Immature natural killer cell (primary cell): ENCODE results near the gene MED9. TPM values are rescaled to one million over a fixed set of nuclear protein-coding genes. Genes with fewer than 3 reads are reported as not detected.
"Not testable (repeated sequence)": the region's sequence is repeated elsewhere in the genome, so short reads cannot be mapped to it uniquely, and the experiment has no call there.

Experiments
- DNase-seq, 3 donors: peaks; one replicate each; pipeline ENCODE4 v3.0.0; 2022; ENCODE audit warnings: mixed read lengths in 1 of 3
- H3K27ac Mint-ChIP-seq, 6 donors: one replicate each; pipeline ENCODE4 v1.8.0; 2020; ENCODE audit warnings: mixed read lengths in 6 of 6, mild to moderate bottlenecking in 5 of 6, inconsistent platforms in 4 of 6, moderate library complexity in 3 of 6
- H3K27me3 Mint-ChIP-seq, 3 donors: one replicate each; pipeline ENCODE4 v1.8.0; 2020 to 2021; ENCODE audit warnings: low read depth in 3 of 3, mild to moderate bottlenecking in 3 of 3, mixed read lengths in 3 of 3, moderate library complexity in 3 of 3, inconsistent platforms in 1 of 3
- H3K36me3 Mint-ChIP-seq, 3 donors: one replicate each; pipeline ENCODE4 v1.8.0; 2020; ENCODE audit warnings: mixed read lengths in 3 of 3, inconsistent platforms in 2 of 3, mild to moderate bottlenecking in 2 of 3
- H3K4me1 Mint-ChIP-seq, 2 donors: one replicate each; pipeline ENCODE4 v1.8.0; 2020; ENCODE audit warnings: inconsistent platforms in 2 of 2, mild to moderate bottlenecking in 2 of 2, mixed read lengths in 2 of 2, moderate library complexity in 1 of 2
- H3K4me3 Mint-ChIP-seq, 5 donors: one replicate each; pipeline ENCODE4 v1.8.0; 2020; ENCODE audit warnings: mild to moderate bottlenecking in 5 of 5, mixed read lengths in 5 of 5, inconsistent platforms in 3 of 5, moderate library complexity in 3 of 5
- H3K9me3 Mint-ChIP-seq, 6 donors: one replicate each; pipeline ENCODE4 v1.8.0; 2020; ENCODE audit warnings: mild to moderate bottlenecking in 6 of 6, mixed read lengths in 6 of 6, inconsistent platforms in 4 of 6, moderate library complexity in 3 of 6
- polyA plus RNA-seq, 3 donors: library from polyadenylated mRNA; unstranded; fragments of 300-500 nt; fragmentation: Illumina TruSeq; gene quantifications; one replicate each; pipeline ENCODE4 v1.2.3, GENCODE V29; 2021

Gene MED9
- polyA plus RNA-seq, 3 donors from 2014 or later, result 10.9 to 21.5 (median 14.0) TPM

- Mint-ChIP-seq H3K27ac (peak overlapping the region in 1 of 6 donors; percentile 85), H3K36me3 (peaks cover 7 to 11% (median 9%) of the 10 kb centered on the region in 3 donors), H3K4me1 (peaks cover 20 to 47% of the 10 kb centered on the region in 2 donors)
- not testable (repeated sequence) for H3K9me3 Mint-ChIP-seq, H3K27me3 Mint-ChIP-seq, H3K4me3 Mint-ChIP-seq, DNase-seq
Measured at GRCh38 chr17:17486416-17486815, 9.6 kb downstream of the MED9 start.

- H3K4me3 Mint-ChIP-seq, result peak overlapping the region in 1 of 5 donors; percentile 95
- no peaks in the 10 kb centered on the region for H3K9me3 Mint-ChIP-seq
- no peak for DNase-seq
- H3K27me3 Mint-ChIP-seq, result peaks cover 0 to 2% (median 1%) of the 10 kb centered on the region in 3 donors
- peaks cover 11 to 19% (median 17%) of the 10 kb centered on the region in 3 donors for H3K36me3 Mint-ChIP-seq
- peak overlapping the region in 2 of 6 donors; percentile 48 to 50 for H3K27ac Mint-ChIP-seq
- H3K4me1 Mint-ChIP-seq, result peaks cover 13 to 32% of the 10 kb centered on the region in 2 donors
Measured at GRCh38 chr17:17487998-17488397, 11.2 kb downstream of the MED9 start.

GRCh38 chr17:17491031-17491471, 14.3 kb downstream of the MED9 start:
- Mint-ChIP-seq H3K4me3 (no peak overlapping the region), H3K27ac (no peak overlapping the region)

GRCh38 chr17:17491546-17491988, 14.8 kb downstream of the MED9 start:
- peaks cover 3 to 5% (median 4%) of the 10 kb centered on the region in 3 donors for H3K27me3 Mint-ChIP-seq
- H3K9me3 Mint-ChIP-seq, result no peaks in the 10 kb centered on the region
- H3K4me3 Mint-ChIP-seq, result no peak overlapping the region
- peaks cover 18 to 31% of the 10 kb centered on the region in 2 donors for H3K4me1 Mint-ChIP-seq
- H3K27ac Mint-ChIP-seq, result no peak overlapping the region
- no peak for DNase-seq
- peaks cover 10 to 16% (median 11%) of the 10 kb centered on the region in 3 donors for H3K36me3 Mint-ChIP-seq

More at GRCh38 chr17:17491031-17491471, 14.3 kb downstream of the MED9 start:
- Mint-ChIP-seq H3K36me3 (peaks cover 10 to 16% (median 11%) of the 10 kb centered on the region in 3 donors), H3K4me1 (peaks cover 18 to 31% of the 10 kb centered on the region in 2 donors), H3K9me3 (no peaks in the 10 kb centered on the region), H3K27me3 (peaks cover 3 to 5% (median 4%) of the 10 kb centered on the region in 3 donors)
- no peak for DNase-seq

GRCh38 chr17:17492085-17492484, 15.3 kb downstream of the MED9 start:
- peaks cover 10 to 16% (median 11%) of the 10 kb centered on the region in 3 donors for H3K36me3 Mint-ChIP-seq
- H3K27ac Mint-ChIP-seq, result no peak overlapping the region
- H3K27me3 Mint-ChIP-seq, result peaks cover 3 to 5% (median 4%) of the 10 kb centered on the region in 3 donors
- H3K9me3 Mint-ChIP-seq, result no peaks in the 10 kb centered on the region
- no peak for DNase-seq
- H3K4me3 Mint-ChIP-seq, result peak overlapping the region in 1 of 5 donors; percentile 2
- H3K4me1 Mint-ChIP-seq, result peaks cover 16 to 26% of the 10 kb centered on the region in 2 donors

GRCh38 chr17:17492571-17492970, 15.8 kb downstream of the MED9 start:
- Mint-ChIP-seq H3K27ac (no peak overlapping the region), H3K27me3 (peaks cover 3 to 5% (median 4%) of the 10 kb centered on the region in 3 donors), H3K36me3 (peaks cover 10 to 16% (median 11%) of the 10 kb centered on the region in 3 donors), H3K4me1 (peaks cover 14 to 21% of the 10 kb centered on the region in 2 donors), H3K9me3 (no peaks in the 10 kb centered on the region), H3K4me3 (peak overlapping the region in 2 of 5 donors; percentile 2 to 30)
- no peak for DNase-seq

- H3K4me1 Mint-ChIP-seq, result peaks cover 13 to 14% of the 10 kb centered on the region in 2 donors
- no peak overlapping the region for H3K4me3 Mint-ChIP-seq
- no peaks in the 10 kb centered on the region for H3K9me3 Mint-ChIP-seq
- no peak overlapping the region for H3K27ac Mint-ChIP-seq
- no peak for DNase-seq
- peaks cover 7 to 12% (median 10%) of the 10 kb centered on the region in 3 donors for H3K36me3 Mint-ChIP-seq
- H3K27me3 Mint-ChIP-seq, result peaks cover 3 to 5% (median 4%) of the 10 kb centered on the region in 3 donors
Measured at GRCh38 chr17:17493249-17493985, 16.6 kb downstream of the MED9 start.

- Mint-ChIP-seq H3K4me3 (peak overlapping the region in 4 of 5 donors; percentile 17 to 48 (median 40)), H3K9me3 (no peaks in the 10 kb centered on the region), H3K4me1 (peaks cover 9 to 13% of the 10 kb centered on the region in 2 donors), H3K27ac (no peak overlapping the region), H3K27me3 (peaks cover 3 to 5% (median 4%) of the 10 kb centered on the region in 3 donors), H3K36me3 (peaks cover 7 to 12% (median 10%) of the 10 kb centered on the region in 3 donors)
- no peak for DNase-seq
Measured at GRCh38 chr17:17493986-17494466, 17.2 kb downstream of the MED9 start.

- peaks cover 9 to 13% of the 10 kb centered on the region in 2 donors for H3K4me1 Mint-ChIP-seq
- DNase-seq, result no peak
- peaks cover 3 to 5% (median 4%) of the 10 kb centered on the region in 3 donors for H3K27me3 Mint-ChIP-seq
- H3K9me3 Mint-ChIP-seq, result no peaks in the 10 kb centered on the region
- peaks cover 6 to 12% (median 10%) of the 10 kb centered on the region in 3 donors for H3K36me3 Mint-ChIP-seq
- H3K4me3 Mint-ChIP-seq, result peak overlapping the region; percentile 8 to 40 (median 25)
- no peak overlapping the region for H3K27ac Mint-ChIP-seq
Measured at GRCh38 chr17:17494499-17494869, 17.7 kb downstream of the MED9 start.

- peaks cover 3 to 12% (median 10%) of the 10 kb centered on the region in 3 donors for H3K36me3 Mint-ChIP-seq
- peak overlapping the region; percentile 68 to 90 (median 79) for H3K4me3 Mint-ChIP-seq
- DNase-seq, result peak in 2 of 3 donors; percentile 10
- H3K27ac Mint-ChIP-seq, result peak overlapping the region in 1 of 6 donors; percentile 74
- no peaks in the 10 kb centered on the region for H3K9me3 Mint-ChIP-seq
- peaks cover 9 to 13% of the 10 kb centered on the region in 2 donors for H3K4me1 Mint-ChIP-seq
- H3K27me3 Mint-ChIP-seq, result peaks cover 3 to 5% (median 4%) of the 10 kb centered on the region in 3 donors
Measured at GRCh38 chr17:17494870-17495535, 18.2 kb downstream of the MED9 start.

GRCh38 chr17:17495536-17496188, 18.9 kb downstream of the MED9 start:
- Mint-ChIP-seq H3K4me1 (peaks cover 9 to 13% of the 10 kb centered on the region in 2 donors), H3K27ac (peak overlapping the region in 2 of 6 donors; percentile 31 to 74), H3K36me3 (peaks cover 3 to 12% (median 10%) of the 10 kb centered on the region in 3 donors), H3K4me3 (peak overlapping the region; percentile 68 to 90 (median 82)), H3K27me3 (peaks cover 3 to 5% (median 5%) of the 10 kb centered on the region in 3 donors), H3K9me3 (no peaks in the 10 kb centered on the region)
- peak; percentile 18 to 22 (median 19) for DNase-seq

- Mint-ChIP-seq H3K27ac (peak within 1 kb of the TSS in 2 of 6 donors; percentile 31 to 74), H3K36me3 (peaks cover 3 to 12% (median 7%) of the 10 kb centered on the region in 3 donors)
Measured at GRCh38 chr17:17496189-17497064, 19.6 kb downstream of the MED9 start, which contains the start of gene RASD1. TSS of gene RASD1 (minus strand) at chr17:17496395. CDS start at chr17:17496181, 214 bp downstream.

More at GRCh38 chr17:17496189-17497064, 19.6 kb downstream of the MED9 start, which contains the start of gene RASD1:
- peaks cover 9 to 13% of the 10 kb centered on the region in 2 donors for H3K4me1 Mint-ChIP-seq
- DNase-seq, result peak; percentile 74 to 79 (median 76)
- H3K27me3 Mint-ChIP-seq, result peaks cover 3 to 7% (median 5%) of the 10 kb centered on the region in 3 donors
- H3K9me3 Mint-ChIP-seq, result no peaks in the 10 kb centered on the region
- peak within 1 kb of the TSS; percentile 68 to 90 (median 82) for H3K4me3 Mint-ChIP-seq
